CD4-positive, alpha-beta T cell treated with Interleukin-12 subunit alpha and Interleukin-12 subunit beta, for 1 hour (primary cell): ENCODE results near the gene DMD.
"Not testable (repeated sequence)": the region's sequence is repeated elsewhere in the genome, so short reads cannot be mapped to it uniquely, and the experiment has no call there.

Experiments used
- DNase-seq: peaks from one replicate; pipeline ENCODE4 v3.0.0-alpha.2; 2020

Gene DMD

GRCh38 chrX:32451954-32452695 is 759.2 kb downstream of the DMD start:
- DNase-seq = no peak

- DNase-seq = no peak
Measured at GRCh38 chrX:32448945-32449344, 762.4 kb downstream of the DMD start.

- peak; percentile 24 for DNase-seq
Measured at GRCh38 chrX:32448320-32448719, 763.0 kb downstream of the DMD start.

GRCh38 chrX:32447640-32448039 is 763.7 kb downstream of the DMD start:
- DNase-seq = no peak

GRCh38 chrX:32443841-32444240 is 767.5 kb downstream of the DMD start:
- DNase-seq = no peak

- DNase-seq = no peak
Measured at GRCh38 chrX:32421266-32421665, 790.1 kb downstream of the DMD start.

- peak; percentile 12 for DNase-seq
Measured at GRCh38 chrX:32408389-32408788, 803.0 kb downstream of the DMD start.

GRCh38 chrX:32397562-32398216 is 813.7 kb downstream of the DMD start:
- DNase-seq = no peak

GRCh38 chrX:32395878-32396277 is 815.5 kb downstream of the DMD start:
- no peak for DNase-seq

GRCh38 chrX:32392655-32393054 is 818.7 kb downstream of the DMD start:
- DNase-seq = no peak

GRCh38 chrX:32370456-32371205 is 840.7 kb downstream of the DMD start:
- no peak for DNase-seq

GRCh38 chrX:32293962-32294700 is 917.2 kb downstream of the DMD start:
- no peak for DNase-seq

- no peak for DNase-seq
Measured at GRCh38 chrX:32289356-32289755, 922.0 kb downstream of the DMD start.

GRCh38 chrX:32281853-32282252 is 929.5 kb downstream of the DMD start:
- DNase-seq = no peak

GRCh38 chrX:32280921-32281320 is 930.4 kb downstream of the DMD start:
- no peak for DNase-seq

- DNase-seq = no peak
Measured at GRCh38 chrX:32280489-32280888, 930.9 kb downstream of the DMD start.

GRCh38 chrX:32276153-32276552 is 935.2 kb downstream of the DMD start:
- no peak for DNase-seq

GRCh38 chrX:32269866-32270265 is 941.5 kb downstream of the DMD start:
- DNase-seq = no peak

GRCh38 chrX:32268207-32268606 is 943.1 kb downstream of the DMD start:
- DNase-seq = no peak

GRCh38 chrX:32267796-32268195 is 943.6 kb downstream of the DMD start:
- no peak for DNase-seq

GRCh38 chrX:32246675-32247074 is 964.7 kb downstream of the DMD start:
- not testable (repeated sequence) for DNase-seq

GRCh38 chrX:32195611-32196010 is 1015.7 kb downstream of the DMD start:
- no peak for DNase-seq

- no peak for DNase-seq
Measured at GRCh38 chrX:32191316-32191715, 1020.0 kb downstream of the DMD start.
